ENCODE results near the gene LGR4.
"Not testable (repeated sequence)": the region's sequence is repeated elsewhere in the genome, so short reads cannot be mapped to it uniquely, and the experiment has no call there.

Gene LGR4

DNA sequence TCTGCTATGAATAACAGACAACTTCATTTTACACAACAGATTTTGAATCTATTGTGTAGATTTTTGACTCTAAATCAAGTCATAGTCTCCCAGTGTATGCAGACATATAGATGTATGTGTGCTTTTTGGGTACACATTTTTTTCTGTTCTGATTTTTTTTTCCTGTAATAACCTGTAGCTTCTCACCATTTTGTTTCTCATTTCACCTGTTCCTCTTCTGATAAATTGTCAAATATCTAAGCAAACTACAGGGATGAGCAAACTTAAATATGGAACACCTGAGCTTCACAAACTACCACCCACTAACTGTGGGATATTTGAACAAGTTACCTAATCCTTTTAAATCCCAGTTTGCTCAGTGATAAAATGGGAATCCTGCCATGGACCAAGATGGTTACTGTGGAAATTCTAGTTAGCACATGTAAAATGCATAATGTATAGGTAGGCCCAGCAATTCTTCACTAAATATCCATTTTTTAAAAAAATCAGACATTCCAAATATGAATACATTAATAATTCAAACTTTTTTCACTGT is 15.7 kb downstream of the LGR4 start:
- no peak for DNase-seq (ENCODE audit: low spot score)

DNA sequence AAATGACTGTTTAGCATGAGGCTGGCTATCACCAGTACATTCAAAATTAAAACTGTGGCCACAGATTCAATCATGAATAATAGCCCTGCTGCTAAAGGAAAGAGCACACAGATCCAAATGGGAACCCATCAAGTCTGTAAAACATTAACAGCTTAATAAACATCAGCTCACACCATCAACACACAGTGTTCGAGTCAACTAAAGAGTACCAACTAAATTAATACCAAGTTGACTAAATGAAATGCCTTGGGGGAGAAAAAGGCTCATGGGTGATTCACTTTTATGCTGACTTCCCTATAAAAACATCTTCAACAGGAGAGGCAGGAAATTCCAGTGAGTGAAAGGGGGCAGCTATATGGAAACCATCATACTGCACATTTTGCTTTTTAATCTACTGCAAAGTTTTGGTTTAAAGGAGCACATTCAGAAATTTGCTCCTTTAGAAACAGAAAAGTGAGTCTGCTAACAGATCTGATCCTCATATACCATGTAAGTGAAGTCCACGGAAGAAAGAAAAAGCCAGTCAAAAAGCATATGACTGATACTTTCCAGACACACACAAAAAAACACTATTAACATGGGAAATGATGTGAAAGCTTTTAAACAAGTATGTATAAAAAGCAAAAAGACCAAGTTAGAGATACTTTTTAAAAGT is 16.3 kb downstream of the LGR4 start:
- no peak for DNase-seq (ENCODE audit: low spot score)

DNA sequence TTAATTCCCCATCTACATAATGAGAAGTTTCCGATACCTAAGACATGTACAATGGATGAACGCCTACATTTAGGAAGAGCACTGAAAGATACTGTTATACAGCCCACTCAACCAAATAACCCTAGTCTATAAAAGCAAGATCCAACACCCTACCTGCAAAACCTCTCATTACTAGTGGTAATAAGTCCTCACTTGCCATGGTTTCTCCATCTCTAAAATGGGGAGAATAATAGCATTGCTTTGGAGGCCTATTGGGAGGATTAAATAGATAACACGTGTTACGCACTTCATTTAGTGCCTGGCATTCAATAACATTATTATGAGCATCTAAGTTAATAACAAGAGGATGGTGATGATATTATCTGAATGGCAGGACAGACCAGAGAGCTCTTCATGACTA is 16.9 kb downstream of the LGR4 start:
- no peak for DNase-seq (ENCODE audit: low spot score)

GRCh38 chr11:27453701-27454100 is 18.9 kb downstream of the LGR4 start:
- no peak for DNase-seq (ENCODE audit: low spot score)

DNA sequence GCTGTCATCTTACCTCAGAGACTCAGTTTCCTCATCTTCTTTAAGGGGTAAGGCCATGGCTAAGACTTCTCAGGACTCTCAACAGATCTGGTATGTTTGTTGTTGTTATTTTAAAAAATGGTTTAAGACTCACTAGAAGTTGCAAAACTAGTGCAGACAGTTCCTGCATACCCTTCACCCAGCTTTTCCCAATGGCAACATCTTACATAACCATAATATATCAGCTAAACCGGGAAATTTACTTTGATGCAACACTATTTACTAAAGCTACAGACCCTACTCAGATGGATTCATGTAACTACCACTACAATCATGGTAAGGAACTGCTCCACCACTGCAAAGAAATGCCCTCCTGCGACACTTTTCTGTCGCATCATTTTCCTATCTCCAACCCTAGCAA is 20.4 kb downstream of the LGR4 start:
- no peak for DNase-seq (ENCODE audit: low spot score)

DNA sequence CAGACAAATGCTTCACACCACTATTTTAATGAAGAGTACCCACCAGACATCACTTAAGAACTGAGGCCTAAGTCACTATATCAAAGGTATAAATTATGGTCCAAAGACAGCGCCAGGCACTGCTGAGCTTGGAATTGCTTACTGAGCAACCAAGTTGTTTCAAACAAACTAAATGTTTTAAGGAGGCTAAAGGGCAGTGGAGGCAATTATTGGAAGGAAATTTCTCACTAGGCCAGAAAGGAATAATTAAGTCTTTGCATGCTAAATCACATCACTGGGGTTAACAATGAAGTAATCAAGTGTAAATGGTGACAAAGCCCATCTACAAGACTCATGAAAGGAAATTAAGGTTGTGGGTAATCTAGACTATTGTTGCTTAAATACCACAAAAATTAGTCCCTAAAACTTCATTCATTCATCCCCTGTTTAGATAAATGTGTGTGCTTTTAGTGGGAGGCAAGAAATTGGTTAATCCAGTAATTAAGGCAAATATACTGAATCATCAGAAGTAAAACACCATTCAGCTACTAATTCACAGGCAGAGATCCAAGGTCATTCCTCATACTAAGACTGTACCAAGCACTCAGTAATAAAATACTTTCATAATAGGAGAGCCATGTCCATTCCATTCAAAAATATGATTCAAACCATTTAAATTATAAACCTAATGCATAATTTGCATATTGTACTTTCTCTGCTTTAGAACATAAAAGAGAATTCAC is 21.2 kb downstream of the LGR4 start:
- DNase-seq (ENCODE audit: low spot score): no peak

- DNase-seq (ENCODE audit: low spot score): not testable (repeated sequence)
Observed at GRCh38 chr11:27448184-27448540, 24.4 kb downstream of the LGR4 start.

- no peak for DNase-seq (ENCODE audit: low spot score)
Observed at GRCh38 chr11:27447288-27448183, 25.1 kb downstream of the LGR4 start.

DNA sequence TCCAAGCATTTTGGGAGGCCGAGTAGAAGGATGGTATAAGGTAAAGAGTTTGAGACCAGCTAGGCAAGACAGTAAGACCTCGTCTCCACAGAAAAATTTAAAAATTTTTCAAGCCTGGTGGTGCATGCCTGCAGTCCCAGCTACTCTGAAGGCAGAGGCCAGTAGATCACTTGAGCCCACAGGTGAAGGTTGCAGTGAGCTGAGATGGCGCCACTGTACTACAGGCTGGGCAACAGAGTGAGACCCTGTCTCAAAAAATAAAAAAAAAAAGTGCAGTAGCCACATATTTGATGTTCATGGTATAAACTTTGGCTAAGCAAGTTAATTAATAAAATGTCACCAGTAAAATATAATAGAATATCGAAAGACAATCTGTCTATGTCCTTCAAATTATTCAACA is 27.0 kb downstream of the LGR4 start:
- DNase-seq (ENCODE audit: low spot score): no peak

GRCh38 chr11:27444801-27445215 is 27.8 kb downstream of the LGR4 start:
- DNase-seq (ENCODE audit: low spot score): no peak

GRCh38 chr11:27443746-27444507 is 28.7 kb downstream of the LGR4 start:
- no peak for DNase-seq (ENCODE audit: low spot score)

- no peak for DNase-seq (ENCODE audit: low spot score)
Observed at GRCh38 chr11:27443227-27443626, 29.4 kb downstream of the LGR4 start.

DNA sequence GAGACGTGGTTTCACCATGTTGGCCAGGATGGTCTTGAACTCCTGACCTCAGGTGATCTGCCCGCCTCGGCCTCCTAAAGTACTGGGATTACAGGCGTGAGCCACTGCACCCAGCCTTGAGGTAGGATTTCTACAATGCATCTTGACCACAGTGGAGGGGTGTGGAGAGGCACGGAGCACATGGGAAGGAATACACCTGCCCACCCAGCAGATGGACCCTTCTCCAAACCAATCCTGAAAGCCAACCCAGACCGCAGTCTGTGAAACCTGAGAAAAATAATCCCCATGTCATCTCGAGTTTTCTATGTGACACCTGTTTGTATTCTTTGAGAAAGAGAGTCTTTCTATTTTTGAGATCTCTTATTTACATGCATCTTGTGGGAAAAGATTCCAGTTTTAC is 32.5 kb downstream of the LGR4 start:
- DNase-seq (ENCODE audit: low spot score): no peak

DNA sequence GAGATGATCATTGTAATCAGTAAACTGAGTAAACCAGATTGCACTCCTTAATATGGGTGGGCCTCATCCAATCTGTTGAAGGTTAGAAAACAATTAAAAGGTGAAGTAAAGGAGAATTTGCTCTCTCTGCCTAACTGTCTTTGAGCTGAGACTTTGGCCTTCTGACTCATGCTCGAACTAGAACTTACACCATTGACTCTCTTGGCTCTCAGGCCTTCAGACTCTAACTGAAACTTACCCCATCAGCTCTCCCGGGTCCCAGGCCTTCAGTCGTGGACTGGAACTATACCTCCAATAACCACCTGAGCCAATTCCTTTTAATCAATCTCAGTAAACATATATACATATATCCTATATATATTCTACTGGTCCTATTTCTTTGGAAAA is 34.0 kb downstream of the LGR4 start:
- DNase-seq (ENCODE audit: low spot score): no peak

DNA sequence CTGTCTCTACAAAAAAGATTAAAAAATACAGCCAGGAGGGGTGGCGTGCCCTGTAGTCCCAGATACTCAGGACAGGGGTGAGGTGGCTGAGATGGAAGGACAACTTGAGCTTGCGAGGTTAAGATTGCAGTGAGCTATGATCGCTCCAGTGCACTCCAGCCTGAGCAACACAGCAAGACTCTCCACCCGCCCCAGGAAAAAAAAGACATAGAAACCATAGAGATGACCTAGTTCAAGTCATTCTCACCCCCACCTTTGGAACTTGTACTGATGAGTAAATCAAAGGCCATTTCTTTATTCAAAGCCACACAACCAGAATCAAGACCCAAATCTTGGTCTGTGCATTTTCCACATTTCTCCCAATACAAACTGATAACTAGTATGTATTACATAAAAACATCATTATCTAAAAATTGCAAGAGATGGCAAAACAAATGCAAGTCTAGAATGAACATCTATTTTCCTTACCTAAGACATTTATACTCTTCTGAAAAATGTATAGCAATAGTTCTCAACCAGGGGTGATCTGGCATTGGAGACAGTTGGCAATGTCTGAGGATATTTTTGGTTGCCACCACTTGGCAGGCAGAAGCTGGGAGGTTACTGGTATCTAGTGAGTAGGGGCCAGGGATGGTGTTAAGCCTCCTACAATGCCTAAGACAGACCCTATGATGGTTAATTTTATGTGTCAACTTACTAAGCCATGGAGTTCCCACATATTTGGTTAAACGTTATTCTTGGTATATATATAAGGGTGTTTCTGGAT is 34.6 kb downstream of the LGR4 start:
- DNase-seq (ENCODE audit: low spot score): no peak

- no peak for DNase-seq (ENCODE audit: low spot score)
Observed at GRCh38 chr11:27436916-27437315, 35.7 kb downstream of the LGR4 start.

DNA sequence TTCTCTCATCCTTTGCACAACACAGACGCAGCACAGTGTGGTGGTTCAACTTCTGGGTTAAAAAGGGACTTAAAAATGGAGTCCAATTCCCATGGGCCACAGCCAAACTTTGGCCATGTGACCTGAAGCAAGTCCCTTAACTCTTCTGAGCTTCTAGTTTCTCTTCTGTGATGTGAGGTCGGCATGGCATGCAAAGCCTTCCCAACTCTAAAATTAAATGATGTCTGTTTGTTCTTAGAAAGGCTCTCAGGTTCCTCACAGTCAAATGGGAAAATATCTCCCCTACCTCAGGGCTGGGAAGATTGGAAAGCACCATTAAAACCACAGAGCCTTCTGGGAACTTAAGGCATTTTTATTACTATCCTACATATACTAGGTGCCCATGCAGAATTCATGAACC is 38.8 kb downstream of the LGR4 start:
- no peak for DNase-seq (ENCODE audit: low spot score)

- DNase-seq (ENCODE audit: low spot score): no peak
Observed at GRCh38 chr11:27431808-27432207, 40.8 kb downstream of the LGR4 start.

DNA sequence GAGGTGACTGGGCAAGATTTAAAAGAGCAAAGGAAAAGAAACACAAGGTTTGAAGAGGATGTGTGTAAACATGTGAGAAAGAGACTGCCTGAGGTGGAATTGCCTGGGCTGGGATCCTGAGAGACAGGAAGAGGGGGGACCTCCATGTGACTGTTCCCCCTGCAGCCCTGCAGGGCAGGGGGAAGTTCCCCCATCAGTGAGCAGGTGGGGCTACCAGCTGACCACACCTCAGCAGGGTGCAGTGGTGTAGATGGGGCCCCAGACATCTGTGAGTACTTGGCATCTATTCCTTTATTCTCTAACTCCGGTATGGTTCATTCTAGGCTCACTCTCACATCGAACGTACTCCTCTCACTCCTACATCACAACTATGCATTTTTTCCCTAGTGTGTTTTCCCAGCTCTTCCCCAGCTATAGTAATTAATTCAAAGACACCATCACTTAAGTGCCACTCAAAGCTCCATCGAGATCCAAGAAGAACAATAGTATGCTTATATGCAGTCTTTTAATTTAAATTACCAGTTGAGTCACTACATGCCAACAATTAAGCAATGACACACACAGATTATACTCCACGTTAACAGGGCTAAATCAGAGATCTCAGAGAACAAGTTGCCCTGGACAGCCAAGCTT is 42.7 kb downstream of the LGR4 start:
- DNase-seq (ENCODE audit: low spot score): no peak

GRCh38 chr11:27427183-27427980 is 45.2 kb downstream of the LGR4 start:
- DNase-seq (ENCODE audit: low spot score): no peak
